PC-3 (cell line): ENCODE measurements around the gene CMBL. TPM values are rescaled to one million over a fixed set of nuclear protein-coding genes. Genes with fewer than 3 reads are reported as not detected.
"Not testable (repeated sequence)": the region's sequence is repeated elsewhere in the genome, so short reads cannot be mapped to it uniquely, and the experiment has no call there.

Source experiments
- ATAC-seq: fragments of 200-7000 bp; cut with Tn5 transposase; 2 replicates; pipeline ENCODE4 v1.9.1; 2020; ENCODE audit warnings: mild to moderate bottlenecking, moderate library complexity
- BruUV-seq: library from RNA; stranded (reverse); fragments of 400-500 nt; replicated peaks from 2 replicates; lab custom pipeline; 2021; lab: Mats Ljungman, UMichigan
- CTCF ChIA-PET: fragments of 300-600 bp; sonication (Branson Sonifier 250); formaldehyde crosslinking; loops from one replicate; lab custom pipeline; 2022; ENCODE audit warnings: antibody characterized with exemption; lab: Charles Lee
- POLR2A ChIA-PET: fragments of 300-600 bp; sonication (Branson Sonifier 250); formaldehyde crosslinking; loops from one replicate; lab custom pipeline; 2022; ENCODE audit warnings: antibody characterized with exemption; ENCODE audit not compliant: unreplicated experiment; lab: Charles Lee
- DNase-seq: peaks from one replicate; pipeline ENCODE4 v3.0.0-alpha.2; 2015
- H2AFZ ChIP-seq: fragments of 300-600 bp; sonication (generic); 2 replicates; pipeline ENCODE4 v1.6.0; 2016; ENCODE audit warnings: antibody characterized with exemption, low read length
- H3F3A ChIP-seq: fragments of 300-600 bp; sonication (generic); one replicate; pipeline ENCODE4 v1.6.0; 2017; ENCODE audit warnings: antibody characterized with exemption, low read length, control low read depth, mild to moderate bottlenecking; ENCODE audit not compliant: unreplicated experiment
- H3K27ac ChIP-seq: fragments of 300-600 bp; sonication (generic); 2 replicates; pipeline ENCODE4 v1.5.1; 2016; ENCODE audit warnings: mild to moderate bottlenecking, low read length
- H3K27me3 ChIP-seq: fragments of 300-600 bp; sonication (generic); 2 replicates; pipeline ENCODE4 v1.6.1; 2016; ENCODE audit warnings: low read length, mixed read lengths
- H3K36me3 ChIP-seq: fragments of 300-600 bp; sonication (generic); 2 replicates; pipeline ENCODE4 v1.6.1; 2016; ENCODE audit warnings: low read depth, mixed run types, low read length, mixed read lengths
- H3K4me1 ChIP-seq: fragments of 300-600 bp; sonication (generic); 2 replicates; pipeline ENCODE4 v1.5.1; 2016; ENCODE audit warnings: low read length; ENCODE audit not compliant: insufficient read depth
- H3K4me2 ChIP-seq: fragments of 300-600 bp; sonication (generic); 2 replicates; pipeline ENCODE4 v1.6.0; 2016; ENCODE audit warnings: low read length
- H3K4me3 ChIP-seq: fragments of 300-600 bp; sonication (generic); 2 replicates; pipeline ENCODE4 v1.5.1; 2016; ENCODE audit warnings: mild to moderate bottlenecking, low read length, mixed read lengths
- H3K79me2 ChIP-seq: fragments of 300-600 bp; sonication (generic); 2 replicates; pipeline ENCODE4 v1.6.1; 2017; ENCODE audit warnings: low read length, mixed read lengths
- H3K9ac ChIP-seq: fragments of 300-600 bp; sonication (generic); 2 replicates; pipeline ENCODE4 v1.6.0; 2016; ENCODE audit warnings: mild to moderate bottlenecking, low read length
- H3K9me2 ChIP-seq: fragments of 300-600 bp; sonication (generic); replicated peaks from 2 replicates; pipeline ENCODE4 v1.6.1; 2016; ENCODE audit warnings: mixed run types, low read length, mixed read lengths
- H3K9me3 ChIP-seq: fragments of 300-600 bp; sonication (generic); 2 replicates; pipeline ENCODE4 v1.6.1; 2016; ENCODE audit warnings: low read length, mixed read lengths
- H4K20me1 ChIP-seq: fragments of 300-600 bp; sonication (generic); 2 replicates; pipeline ENCODE4 v1.6.1; 2016; ENCODE audit warnings: low read length, mixed read lengths
- EZH2 ChIP-seq: fragments of 300-600 bp; sonication (generic); IDR thresholded peaks from one replicate; pipeline ENCODE4 v1.6.1; 2017; ENCODE audit warnings: antibody characterized with exemption, mild to moderate bottlenecking, low read length; ENCODE audit not compliant: unreplicated experiment
- EZH2phosphoT487 ChIP-seq: fragments of 300-600 bp; sonication (generic); IDR thresholded peaks from 2 replicates; pipeline ENCODE4 v1.6.1; 2018; ENCODE audit warnings: mild to moderate bottlenecking, antibody characterized with exemption, low read length, borderline replicate concordance
- intact Hi-C: fragments of 100-400 bp; cut with micrococcal nuclease; formaldehyde crosslinking; loops from 2 replicates; pipeline ENCODE4 v1.9.0; 2023
- total RNA-seq: library from RNA; depleted of rRNA; stranded (reverse); fragments of >200 nt; gene quantifications from 2 replicates; pipeline ENCODE4 v1.2.3, GENCODE V29; 2014
- TF ChIP-seq, protein P1 (sequence below): fragments of 300-600 bp; sonication (generic); conservative IDR thresholded peaks from 2 replicates; pipeline ENCODE4 v1.5.1; 2017; ENCODE audit warnings: antibody characterized with exemption, low read depth, mild to moderate bottlenecking, low read length

CMBL gene
- total RNA-seq, 1 experiment from 2014 or later: 35.7 TPM

DNA sequence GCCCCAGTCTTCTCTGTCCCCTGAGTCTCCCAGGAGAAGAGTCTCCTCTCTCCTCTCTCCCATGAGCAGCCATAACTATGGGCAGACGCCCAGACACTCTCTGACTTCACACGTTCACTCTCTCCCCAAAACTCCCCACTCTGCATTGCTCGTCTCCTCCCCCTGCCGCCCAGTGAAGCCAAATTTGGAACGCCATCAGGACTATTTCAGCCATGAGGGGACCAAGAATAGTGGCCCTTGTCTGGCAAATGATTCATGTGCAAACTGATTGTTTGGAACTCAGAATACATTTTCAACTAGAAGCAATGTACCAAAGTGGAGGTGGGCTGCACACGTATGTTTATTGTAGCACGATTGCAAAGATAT is 20.9 kb downstream of the CMBL start:
- no peaks in the 10 kb centered on the region for H3K4me1 ChIP-seq
- no peak overlapping the region for H3K4me3 ChIP-seq
- H3K27ac ChIP-seq: no peak overlapping the region
- TF ChIP-seq EZH2phosphoT487: no peak
- no peak for TF ChIP-seq EZH2
- TF ChIP-seq, protein P1, sequence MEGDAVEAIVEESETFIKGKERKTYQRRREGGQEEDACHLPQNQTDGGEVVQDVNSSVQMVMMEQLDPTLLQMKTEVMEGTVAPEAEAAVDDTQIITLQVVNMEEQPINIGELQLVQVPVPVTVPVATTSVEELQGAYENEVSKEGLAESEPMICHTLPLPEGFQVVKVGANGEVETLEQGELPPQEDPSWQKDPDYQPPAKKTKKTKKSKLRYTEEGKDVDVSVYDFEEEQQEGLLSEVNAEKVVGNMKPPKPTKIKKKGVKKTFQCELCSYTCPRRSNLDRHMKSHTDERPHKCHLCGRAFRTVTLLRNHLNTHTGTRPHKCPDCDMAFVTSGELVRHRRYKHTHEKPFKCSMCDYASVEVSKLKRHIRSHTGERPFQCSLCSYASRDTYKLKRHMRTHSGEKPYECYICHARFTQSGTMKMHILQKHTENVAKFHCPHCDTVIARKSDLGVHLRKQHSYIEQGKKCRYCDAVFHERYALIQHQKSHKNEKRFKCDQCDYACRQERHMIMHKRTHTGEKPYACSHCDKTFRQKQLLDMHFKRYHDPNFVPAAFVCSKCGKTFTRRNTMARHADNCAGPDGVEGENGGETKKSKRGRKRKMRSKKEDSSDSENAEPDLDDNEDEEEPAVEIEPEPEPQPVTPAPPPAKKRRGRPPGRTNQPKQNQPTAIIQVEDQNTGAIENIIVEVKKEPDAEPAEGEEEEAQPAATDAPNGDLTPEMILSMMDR: no peak
- H3K79me2 ChIP-seq: peaks cover 10% of the 10 kb centered on the region
- peaks cover 38% of the 10 kb centered on the region for H3K36me3 ChIP-seq
- no peak for ATAC-seq
- ChIA-PET CTCF (no interaction called here), POLR2A (no interaction called here)
- H4K20me1 ChIP-seq: no peaks in the 10 kb centered on the region
- intact Hi-C loops: no loop called here
- no peaks in the 10 kb centered on the region for H3K9me3 ChIP-seq
- no peak overlapping the region for H3K9ac ChIP-seq
- H3F3A ChIP-seq: no peaks in the 10 kb centered on the region
- BruUV-seq: no TSS peak
- H2AFZ ChIP-seq: no peak overlapping the region
- H3K4me2 ChIP-seq: no peak overlapping the region
- no peaks in the 10 kb centered on the region for H3K9me2 ChIP-seq
- no peaks in the 10 kb centered on the region for H3K27me3 ChIP-seq
- DNase-seq: no peak

DNA sequence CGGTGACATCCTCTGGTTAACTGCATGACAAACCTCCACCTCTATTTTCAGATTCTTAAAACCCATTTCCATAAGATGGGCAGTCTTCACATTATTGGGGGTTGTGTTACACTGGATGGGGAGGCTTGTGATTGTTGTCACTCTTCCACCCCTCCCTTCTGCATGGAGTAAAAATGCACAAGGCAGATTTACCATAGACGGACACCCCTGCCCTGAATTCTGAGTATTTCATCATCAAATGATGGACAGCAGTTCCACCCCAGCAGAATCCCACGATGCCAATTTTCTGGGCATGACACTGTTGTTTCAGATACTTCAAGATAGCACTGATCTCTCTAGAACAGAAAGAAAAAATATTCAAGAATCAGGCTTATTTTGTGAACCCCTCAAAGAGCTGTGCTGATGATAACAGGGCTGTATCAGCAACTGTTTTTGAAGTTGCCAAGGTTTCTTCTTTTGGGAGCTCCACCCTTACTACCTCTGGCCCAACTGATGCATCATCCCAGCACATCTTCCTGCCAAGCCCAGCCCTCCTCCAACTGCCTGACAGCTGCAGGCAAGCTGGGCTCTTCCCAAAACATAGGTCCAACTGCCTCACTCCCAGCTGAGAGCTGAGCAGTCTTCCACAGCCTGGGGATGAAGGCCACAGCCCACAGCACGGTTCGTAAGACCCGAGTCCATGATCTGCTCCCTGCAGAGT is 21.4 kb downstream of the CMBL start:
- BruUV-seq: no TSS peak
- TF ChIP-seq, protein P1: no peak
- no peak for TF ChIP-seq EZH2
- H3K4me1 ChIP-seq: no peaks in the 10 kb centered on the region
- DNase-seq (peak; percentile 19), ATAC-seq (no peak)
- H3K27me3 ChIP-seq: no peaks in the 10 kb centered on the region
- H2AFZ ChIP-seq: no peak overlapping the region
- H3K9me3 ChIP-seq: no peaks in the 10 kb centered on the region
- no peak overlapping the region for H3K4me3 ChIP-seq
- ChIA-PET POLR2A (no interaction called here), CTCF (no interaction called here)
- no peaks in the 10 kb centered on the region for H4K20me1 ChIP-seq
- H3K9me2 ChIP-seq: no peaks in the 10 kb centered on the region
- no peak overlapping the region for H3K27ac ChIP-seq
- no peak overlapping the region for H3K9ac ChIP-seq
- no peaks in the 10 kb centered on the region for H3F3A ChIP-seq
- H3K79me2 ChIP-seq: peaks cover 7% of the 10 kb centered on the region; the same call in 1 of the 2 replicates
- intact Hi-C loops: no loop called here
- no peak overlapping the region for H3K4me2 ChIP-seq
- peaks cover 40% of the 10 kb centered on the region for H3K36me3 ChIP-seq

DNA sequence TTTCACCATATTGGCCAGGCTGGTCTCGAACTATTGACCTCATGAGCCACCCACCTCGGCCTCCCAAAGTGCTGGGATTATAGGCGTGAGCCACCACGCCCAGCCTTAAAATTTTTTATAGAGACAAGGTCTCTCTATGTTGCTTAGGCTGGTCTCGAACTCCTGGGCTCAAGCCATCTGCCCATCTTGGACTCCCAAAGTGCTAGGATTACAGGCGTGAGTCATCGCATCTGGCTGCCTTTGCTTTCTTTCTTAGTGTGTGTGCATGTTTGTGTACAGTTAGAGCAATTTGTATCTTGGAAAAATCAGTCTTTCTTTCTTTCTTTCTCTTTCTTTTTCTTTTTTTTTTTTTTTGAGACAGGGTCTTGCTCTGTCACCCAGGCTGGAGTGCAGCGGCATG is 22.3 kb downstream of the CMBL start:
- H3K4me1 ChIP-seq, H3K27ac ChIP-seq, H3K9me3 ChIP-seq, H3F3A ChIP-seq, POLR2A ChIA-PET, H3K79me2 ChIP-seq, H3K27me3 ChIP-seq, BruUV-seq, H3K4me3 ChIP-seq, H3K9ac ChIP-seq, H2AFZ ChIP-seq, H3K9me2 ChIP-seq, CTCF ChIA-PET, H3K4me2 ChIP-seq, H4K20me1 ChIP-seq: not testable (repeated sequence)
- peaks cover 38% of the 10 kb centered on the region for H3K36me3 ChIP-seq
- intact Hi-C loops: loop anchor here (2.0 kb wide), 2 partner anchors 21 to 79 kb away; partner anchors contain the start of gene CMBL
- DNase-seq (peak; percentile 61), ATAC-seq (peak; percentile 41; the same call in 1 of the 2 replicates)
